GM21717 (cell line): ENCODE data around the gene PLA2G3.
A peak's percentile ranks its signal among the peaks of the same experiment; 100 is the strongest.
"Not testable (repeated sequence)": the region's sequence is repeated elsewhere in the genome, so short reads cannot be mapped to it uniquely, and the experiment has no call there.

Source experiments
- ATAC-seq: cut with Tn5 transposase; IDR thresholded peaks from one replicate; pipeline ENCODE4 v1.9.1; 2021; ENCODE audit warnings: mild to moderate bottlenecking, moderate library complexity; ENCODE audit not compliant: unreplicated experiment

Gene PLA2G3, protein sequence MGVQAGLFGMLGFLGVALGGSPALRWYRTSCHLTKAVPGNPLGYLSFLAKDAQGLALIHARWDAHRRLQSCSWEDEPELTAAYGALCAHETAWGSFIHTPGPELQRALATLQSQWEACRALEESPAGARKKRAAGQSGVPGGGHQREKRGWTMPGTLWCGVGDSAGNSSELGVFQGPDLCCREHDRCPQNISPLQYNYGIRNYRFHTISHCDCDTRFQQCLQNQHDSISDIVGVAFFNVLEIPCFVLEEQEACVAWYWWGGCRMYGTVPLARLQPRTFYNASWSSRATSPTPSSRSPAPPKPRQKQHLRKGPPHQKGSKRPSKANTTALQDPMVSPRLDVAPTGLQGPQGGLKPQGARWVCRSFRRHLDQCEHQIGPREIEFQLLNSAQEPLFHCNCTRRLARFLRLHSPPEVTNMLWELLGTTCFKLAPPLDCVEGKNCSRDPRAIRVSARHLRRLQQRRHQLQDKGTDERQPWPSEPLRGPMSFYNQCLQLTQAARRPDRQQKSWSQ

DNA sequence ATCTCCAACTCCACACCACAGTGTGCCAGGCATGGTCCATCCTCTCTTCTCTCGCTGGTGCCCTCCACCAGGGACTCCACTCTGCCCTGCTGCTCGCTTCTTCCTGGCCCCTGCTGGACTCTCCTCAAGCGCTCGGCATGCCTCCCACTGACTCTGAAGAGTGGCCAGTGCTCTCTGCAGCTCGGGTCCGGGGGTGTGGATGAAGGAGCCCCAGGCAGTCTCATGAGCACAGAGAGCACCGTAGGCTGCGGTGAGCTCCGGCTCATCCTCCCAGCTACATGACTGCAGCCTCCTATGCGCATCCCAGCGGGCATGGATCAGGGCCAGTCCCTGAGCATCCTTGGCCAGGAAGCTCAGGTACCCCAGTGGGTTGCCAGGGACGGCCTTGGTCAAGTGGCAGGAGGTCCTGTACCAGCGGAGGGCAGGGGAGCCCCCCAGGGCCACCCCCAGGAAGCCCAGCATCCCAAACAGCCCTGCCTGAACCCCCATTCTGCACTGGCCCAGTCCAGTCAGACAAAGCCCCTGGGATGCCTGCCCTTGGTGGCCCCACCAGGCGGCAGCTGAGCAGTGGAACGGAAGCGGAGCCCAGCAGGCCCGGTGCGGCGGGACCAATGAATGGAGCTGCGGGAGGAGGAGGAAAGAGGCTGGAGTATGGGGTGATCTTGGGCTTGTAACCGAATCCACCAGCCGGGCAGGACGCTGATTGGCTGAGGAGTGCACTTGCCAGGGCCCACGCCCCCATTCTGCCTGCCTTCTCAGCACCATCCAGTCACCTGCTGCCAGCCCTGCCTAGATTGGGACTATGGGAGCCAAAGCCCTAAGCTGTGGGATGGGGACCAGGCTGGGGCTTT lies at the start of gene PLA2G3:
TSS of gene PLA2G3 (minus strand) at position 643 of the 851 bp plus-strand sequence. CDS start at position 489, 154 bp downstream.
- ATAC-seq: no peak

DNA sequence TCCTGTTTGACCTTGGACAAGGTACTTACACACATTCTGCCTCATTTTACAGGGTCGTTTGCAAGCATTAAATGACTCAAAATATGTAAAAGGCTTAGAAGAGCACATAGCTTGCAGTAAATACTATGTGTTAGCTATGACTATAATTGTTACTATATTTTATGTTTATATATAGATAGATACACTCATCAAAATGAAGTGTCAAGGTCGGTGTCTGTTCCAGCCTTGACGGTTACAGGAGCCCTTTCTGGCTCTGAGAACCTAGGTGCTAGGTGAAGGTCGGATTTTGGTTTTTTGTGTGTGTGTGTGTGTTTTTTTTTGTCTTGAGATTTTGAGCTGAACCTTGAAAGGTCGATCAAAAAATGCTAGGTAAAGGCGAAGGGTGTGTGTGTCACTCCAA lies 47.3 kb upstream of the PLA2G3 start:
- ATAC-seq: no peak

DNA sequence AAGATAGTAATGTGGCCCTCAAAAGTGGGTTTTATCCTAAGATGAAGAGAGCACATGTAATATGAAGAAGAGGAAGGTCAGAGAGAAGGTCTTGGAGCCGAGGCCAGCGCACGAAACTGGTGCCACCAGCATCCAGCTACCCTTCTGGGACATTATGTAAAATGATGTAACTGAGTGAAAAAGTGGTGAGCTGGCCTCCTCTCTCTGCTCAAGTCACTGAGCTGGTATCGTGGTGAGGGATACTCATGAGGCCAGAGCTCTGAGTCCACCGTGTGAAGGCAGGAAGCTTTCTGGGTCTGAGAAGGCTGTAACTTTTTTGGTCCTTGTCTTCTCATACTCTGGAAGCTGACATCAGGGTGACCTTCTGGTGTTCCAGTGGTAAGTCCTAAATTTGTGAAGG lies 44.7 kb upstream of the PLA2G3 start:
- ATAC-seq: no peak

DNA sequence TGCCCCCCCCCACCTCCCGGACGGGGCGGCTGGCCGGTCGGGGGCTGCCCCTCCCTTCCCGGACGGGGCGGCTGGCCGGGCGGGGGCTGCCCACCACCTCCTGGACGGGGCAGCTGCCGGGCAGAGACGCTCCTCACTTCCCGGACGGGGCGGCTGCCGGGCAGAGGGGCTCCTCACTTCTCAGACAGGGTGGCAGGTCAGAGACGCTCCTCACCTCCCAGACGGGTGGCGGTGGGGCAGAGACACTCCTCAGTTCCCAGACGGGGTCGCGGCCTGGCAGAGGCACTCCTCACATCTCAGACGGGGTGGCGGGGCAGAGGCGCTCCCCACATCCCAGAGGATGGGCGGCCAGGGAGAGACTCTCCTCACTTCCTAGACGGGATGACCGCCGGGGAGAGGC lies 43.7 kb upstream of the PLA2G3 start:
- no peak for ATAC-seq

DNA sequence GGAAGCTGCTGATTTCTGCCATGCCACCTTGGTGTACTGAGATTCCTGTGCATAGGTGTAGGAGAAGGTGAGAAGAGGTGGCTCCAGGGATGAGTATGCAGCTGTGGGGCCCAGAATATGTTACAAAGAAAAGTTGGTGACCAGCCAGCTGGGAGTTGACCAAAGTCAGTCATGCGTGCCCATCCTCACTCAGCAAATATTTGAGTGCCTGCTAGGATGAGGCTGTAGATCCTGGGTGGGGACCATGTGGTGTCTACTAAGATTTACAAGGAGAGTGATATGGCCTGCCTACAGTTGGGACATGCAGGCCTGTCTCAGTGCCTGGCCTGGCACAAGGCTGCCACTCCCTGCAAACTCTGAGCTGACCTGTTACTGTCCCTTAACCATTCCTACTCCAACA lies 39.0 kb upstream of the PLA2G3 start:
- no peak for ATAC-seq

DNA sequence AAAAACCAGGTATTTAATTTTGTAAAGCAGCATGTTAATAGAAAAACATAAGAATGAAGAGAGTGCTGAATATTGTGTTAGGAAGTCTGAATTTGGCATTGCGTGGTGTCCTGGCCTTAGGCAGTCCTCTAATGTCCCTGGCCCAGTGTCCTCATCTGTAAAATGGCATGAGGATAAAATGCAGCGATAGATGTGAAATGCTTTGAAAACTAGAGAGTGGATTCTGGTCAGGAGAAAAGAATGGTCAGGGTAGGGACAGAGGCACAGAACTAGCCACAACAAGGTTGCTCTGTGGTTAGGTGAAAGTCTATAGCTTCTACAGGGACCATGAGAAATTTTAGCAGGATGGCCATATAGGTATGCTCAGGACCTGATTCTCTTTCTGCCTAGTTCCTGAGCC lies 38.6 kb upstream of the PLA2G3 start:
- ATAC-seq: no peak

DNA sequence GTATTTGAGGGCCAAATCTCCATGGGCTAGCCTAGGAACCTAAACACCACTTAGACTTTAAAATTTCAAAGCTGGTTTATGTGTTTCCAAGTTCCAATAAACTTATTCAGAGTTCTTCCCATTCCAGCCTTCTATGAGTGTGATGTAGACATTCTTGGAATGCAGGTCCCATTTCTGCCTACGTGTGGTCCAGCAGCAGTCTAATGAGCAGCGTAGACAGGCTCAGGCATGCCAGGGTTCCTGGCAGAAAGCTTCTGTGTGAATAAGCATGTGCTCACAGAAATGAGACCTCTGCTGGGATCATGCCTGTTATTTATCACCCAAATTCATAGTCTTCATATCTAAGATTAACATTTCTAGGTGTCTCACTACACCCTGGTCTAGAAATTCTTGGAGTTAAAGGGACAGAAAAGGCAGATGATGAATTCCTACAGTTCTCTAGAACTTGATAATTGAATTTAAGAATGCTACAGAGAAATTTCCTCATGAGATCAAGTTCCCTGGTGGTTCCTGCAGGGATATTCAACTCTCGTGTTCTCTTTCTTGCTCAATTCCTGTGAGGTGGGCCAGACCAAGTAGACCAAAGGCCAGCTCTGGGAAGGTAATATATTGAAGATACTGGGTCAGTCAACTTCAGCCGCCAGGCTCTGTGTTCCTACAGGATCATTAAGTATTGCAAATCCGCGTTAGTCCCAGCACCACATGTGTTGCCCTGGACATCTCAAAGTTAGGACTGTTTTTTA lies 37.3 kb upstream of the PLA2G3 start:
- no peak for ATAC-seq

DNA sequence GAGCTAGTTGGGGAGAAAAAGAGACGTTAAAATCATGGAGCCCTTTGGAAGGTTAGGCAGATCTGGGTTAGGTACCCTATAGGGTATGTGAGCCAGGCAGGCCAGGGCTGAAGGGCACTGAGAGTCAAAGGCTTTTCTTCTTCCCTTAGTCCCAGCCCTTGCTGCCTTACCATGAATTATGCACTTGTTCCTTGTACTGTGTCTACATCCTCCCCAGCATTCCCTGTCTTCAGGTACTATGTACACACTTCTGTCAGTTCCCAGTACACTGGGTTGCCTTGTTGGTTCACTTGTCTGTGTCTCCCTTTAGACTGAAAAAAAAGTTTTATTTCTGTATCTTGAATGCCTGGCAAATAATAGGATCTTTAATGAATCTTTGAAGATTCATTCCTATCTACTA lies 36.6 kb upstream of the PLA2G3 start:
- ATAC-seq: no peak

DNA sequence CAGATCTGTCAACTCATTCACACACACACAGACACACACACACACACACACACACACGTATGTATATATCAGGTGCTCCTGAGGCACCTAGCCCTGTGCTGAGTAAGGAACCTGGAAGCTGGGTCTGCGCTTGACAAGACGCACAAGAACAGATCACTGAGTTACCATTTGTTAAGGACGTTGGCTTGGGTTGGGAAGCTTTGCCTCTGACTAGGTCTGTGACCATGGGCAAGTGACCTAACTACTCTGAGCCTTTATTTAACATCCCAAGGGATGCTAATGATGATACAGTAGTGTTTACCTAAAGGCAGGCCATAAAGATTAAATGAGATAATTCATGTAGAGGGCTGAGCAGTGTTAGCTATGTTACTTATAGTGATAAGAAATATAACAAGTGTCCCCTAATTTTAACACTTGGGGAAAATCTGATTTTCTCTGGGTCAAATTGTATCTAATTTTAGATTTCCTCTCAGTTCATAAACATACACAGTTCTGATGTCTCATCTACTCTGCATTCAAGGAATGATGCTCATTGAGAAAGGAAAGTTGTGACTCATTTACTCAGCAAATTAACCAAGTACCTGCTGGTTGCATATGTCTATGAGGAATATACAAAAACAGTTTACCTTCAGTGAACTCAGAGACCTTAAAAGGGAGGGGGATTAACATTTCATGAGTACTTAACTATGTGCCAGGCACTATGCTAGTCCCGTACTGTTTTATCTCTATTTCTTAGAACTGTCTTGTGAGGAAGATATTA lies 33.3 kb upstream of the PLA2G3 start:
- ATAC-seq: no peak

DNA sequence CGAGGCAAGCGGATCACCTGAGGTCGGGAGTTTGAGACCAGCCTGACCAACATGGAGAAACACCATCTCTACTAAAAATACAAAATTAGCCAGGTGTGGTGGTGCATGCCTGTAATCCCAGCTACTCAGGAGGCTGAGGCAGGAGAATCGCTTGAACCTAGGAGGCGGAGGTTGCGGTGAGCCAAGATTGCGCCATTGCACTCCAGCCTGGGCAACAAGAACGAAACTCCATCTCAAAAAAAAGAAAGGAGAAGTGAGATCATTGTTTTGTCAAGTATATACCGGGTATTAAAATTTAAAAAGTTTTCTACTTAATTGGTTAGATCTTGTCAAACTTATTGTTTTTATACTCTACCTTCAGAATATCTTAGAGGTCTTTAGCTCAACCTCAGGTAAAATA lies 31.4 kb upstream of the PLA2G3 start:
- not testable (repeated sequence) for ATAC-seq

DNA sequence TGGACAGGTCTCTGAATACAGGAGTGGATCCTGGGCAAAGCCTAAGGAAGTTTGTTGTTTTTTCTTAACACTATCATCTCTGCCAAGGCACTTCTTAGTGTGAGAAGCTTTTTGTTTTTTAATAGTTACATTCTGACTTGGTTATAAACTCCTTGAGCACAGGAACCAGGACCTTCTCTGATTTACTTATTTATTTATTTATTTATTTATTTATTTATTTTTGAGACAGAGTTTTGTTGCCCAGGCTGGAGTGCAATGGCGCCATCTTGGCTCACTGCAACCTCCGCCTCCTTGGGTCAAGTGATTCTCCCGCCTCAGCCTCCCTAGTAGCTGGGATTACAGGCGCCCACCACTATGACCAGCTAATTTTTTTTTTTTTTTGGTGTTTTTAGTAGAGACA lies 30.7 kb upstream of the PLA2G3 start:
- ATAC-seq: no peak

DNA sequence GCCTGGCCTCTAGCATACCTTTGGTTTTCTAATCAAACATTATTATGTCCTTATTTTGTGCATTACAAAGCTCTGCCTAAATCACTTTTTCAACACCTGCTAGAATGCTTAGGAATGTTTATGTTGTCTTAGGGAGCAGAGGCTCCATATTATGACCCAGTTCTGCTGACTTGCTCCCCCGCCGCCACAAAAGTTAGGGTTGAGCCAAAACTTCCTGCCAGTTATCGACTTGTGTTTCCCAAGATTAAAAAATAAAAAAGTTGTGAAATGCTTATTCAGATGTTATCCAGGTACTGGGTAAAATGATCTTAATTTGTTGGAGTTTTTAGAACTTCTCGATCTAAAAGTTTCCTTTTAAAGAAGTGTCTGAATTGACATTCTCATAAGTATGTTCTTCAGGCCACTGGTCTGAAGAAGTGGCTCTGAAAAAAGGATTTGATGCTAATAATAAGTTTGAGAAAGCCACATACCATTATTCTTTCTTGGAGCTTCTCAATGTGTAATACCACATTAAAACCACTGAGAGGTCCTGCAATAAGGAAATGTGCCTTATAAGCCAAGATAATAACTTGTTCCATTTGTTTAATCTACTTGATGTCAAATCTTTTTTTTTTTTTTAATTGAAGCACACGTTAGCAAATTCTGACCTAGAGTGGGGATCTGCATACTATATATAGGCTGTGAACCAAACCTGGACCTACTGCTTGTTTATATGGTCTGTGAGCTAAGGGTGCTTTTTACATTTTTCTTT lies 21.9 kb upstream of the PLA2G3 start:
- ATAC-seq: no peak

DNA sequence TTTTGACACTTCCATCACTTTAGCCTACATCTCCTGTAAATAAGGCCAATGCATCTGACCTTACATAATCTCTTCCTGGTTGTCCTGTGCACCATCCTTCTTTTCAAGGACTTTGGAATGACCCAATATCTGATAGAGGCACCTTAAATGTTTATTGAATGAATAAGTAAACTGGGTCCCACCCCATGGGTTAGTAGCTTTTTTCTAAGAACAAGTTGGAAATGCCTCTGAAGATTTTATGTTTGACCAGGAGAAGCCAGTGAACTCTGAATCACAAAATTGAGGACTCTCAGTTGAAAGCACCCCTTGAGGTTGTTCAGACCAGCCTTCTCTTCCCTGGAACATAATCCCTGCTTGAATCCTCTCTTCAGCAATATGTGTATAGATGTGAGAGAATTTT lies 21.1 kb upstream of the PLA2G3 start:
- ATAC-seq: no peak

DNA sequence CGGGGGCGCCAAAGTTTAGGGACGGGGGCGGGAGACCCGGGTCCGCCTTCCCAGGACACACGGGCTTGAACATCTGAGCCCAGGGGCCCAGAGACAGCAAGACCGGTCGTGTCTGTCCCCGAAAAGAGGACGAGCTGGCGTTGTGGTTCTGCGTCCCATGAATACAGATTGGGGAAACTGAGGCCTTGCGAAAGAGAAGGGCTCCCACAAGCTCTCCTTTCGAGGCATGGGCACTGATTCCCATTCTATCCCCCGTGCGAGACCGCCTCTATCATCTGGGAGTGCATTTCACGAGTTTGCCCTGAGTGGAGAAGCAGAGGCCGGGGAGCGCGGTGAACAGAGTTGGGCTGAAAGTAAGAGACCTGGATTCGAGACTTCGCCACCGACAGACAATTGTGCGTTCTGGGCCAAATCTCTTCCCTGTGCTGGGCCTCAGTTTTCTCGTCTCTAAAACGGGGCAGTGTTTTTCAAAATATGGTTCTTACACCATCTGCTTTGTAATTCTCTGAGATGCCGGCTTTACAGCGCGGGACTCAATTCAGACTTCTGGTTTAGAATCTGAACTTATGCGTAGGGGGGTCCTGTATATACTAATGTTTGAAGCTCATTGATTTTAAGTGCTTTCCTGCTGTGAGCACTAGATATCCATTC lies 20.1 kb upstream of the PLA2G3 start:
- ATAC-seq: peak; percentile 19

DNA sequence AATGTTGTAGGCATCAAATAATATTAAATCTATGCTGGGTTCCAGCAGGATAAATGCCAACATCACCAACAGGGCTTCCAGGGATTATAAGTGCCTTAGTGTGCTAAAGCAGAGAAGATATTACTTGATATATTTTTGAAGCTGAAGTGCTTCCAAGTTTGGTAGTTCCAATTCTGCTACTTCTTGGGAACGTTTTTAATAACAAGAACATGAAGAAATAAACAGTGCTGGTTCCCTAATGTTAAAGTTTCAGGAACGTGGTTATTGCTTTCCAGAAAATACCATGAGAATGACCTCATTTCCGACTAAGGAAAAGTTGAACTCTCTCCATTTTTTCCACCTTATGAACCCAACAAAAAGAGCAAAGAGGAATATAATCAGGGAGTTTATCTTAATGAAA lies 15.1 kb upstream of the PLA2G3 start:
- no peak for ATAC-seq

DNA sequence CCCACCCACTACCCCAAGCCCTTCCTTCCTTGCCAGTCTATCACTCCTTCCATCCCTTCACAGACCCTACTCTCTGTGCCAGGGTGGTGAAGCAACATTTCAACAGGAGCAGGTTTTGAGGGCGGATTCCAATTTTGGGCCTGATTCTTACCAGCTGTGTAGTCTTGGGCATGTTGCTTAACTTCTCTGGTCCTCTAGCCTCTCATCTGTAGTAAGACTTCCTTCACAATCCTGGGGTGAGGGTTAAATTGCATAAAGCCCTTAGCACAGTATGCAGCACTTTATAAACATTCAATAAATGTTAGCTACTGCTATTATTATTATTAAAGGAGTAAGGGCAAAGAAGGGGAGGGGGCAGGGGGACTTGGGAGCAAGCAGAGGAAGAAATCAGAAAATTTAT lies 14.7 kb upstream of the PLA2G3 start:
- no peak for ATAC-seq

DNA sequence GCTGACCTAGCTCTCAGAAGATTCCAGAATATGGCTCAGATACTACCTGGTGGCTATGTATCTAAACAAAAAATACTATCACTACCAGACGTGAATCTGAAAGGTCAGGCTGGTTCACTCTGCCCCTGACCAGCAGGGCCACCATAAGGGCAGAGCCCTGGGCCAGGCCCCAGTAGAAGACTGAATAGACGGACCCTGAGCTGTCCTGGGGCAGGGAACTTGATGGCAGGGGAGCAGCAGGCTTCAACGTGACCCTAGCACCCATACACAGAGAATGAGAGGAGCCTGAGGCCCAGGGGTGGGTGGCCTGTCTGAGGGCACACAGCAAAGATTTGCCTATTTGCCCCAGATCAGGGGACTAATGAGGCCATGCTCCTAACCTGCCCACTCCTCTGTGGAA lies 13.0 kb upstream of the PLA2G3 start:
- ATAC-seq: no peak

DNA sequence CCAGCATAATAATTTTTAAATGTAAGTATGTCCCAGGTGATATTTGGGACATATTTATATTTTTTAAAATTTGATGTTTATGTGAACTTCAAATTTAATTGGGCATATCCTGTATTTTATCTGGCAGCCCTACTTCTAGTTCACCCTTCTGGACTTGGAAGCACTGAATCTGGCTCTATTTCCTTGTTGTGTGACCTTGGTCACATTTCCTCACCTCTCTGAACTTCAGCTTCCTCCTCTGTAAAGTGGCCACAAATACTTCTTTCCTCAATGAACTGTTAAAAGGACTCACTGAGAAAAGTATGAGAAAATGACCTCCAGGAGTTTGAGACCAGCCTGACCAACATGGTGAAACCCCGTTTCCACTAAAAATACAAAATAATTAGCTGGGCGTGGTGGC lies 11.6 kb upstream of the PLA2G3 start:
- no peak for ATAC-seq

DNA sequence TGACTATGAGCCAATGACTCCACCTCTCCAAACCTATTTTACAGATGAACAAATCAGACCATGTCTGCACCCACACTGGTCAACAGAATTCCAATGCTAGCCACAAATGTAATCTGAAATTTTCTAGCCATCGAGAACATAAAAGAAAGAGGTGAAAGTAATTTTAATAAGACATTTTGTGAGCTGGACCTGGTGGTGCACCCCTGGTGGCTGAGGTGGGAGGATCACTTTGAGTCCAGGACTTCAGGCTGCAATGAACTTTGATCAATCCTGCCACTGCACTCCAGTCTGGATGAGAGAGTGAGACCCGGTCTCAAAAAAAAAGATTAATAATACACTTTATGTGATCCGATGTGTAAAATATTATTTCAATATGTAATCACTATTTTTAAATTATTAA lies 10.3 kb upstream of the PLA2G3 start:
- no peak for ATAC-seq
